Right kidney (tissue), 1 donor: ENCODE results near the gene NAA50.

Source experiments
- DNase-seq: peaks from one replicate; pipeline ENCODE4 v3.0.0-alpha.2; 2016

NAA50 gene

GRCh38 chr3:113744941-113745755, 901 bp downstream of the NAA50 start:
- DNase-seq = peak; percentile 90

- DNase-seq = no peak
Measured at GRCh38 chr3:113743006-113743630, 2.9 kb downstream of the NAA50 start.

- no peak for DNase-seq
Measured at GRCh38 chr3:113741620-113742019, 4.4 kb downstream of the NAA50 start.

- no peak for DNase-seq
Measured at GRCh38 chr3:113741086-113741485, 5.0 kb downstream of the NAA50 start.

- peak; percentile 19 for DNase-seq
Measured at GRCh38 chr3:113736548-113737089, 9.4 kb downstream of the NAA50 start.

- DNase-seq = no peak
Measured at GRCh38 chr3:113731694-113732093, 14.4 kb downstream of the NAA50 start.

- no peak for DNase-seq
Measured at GRCh38 chr3:113730550-113730949, 15.5 kb downstream of the NAA50 start.

- no peak for DNase-seq
Measured at GRCh38 chr3:113728661-113729060, 17.4 kb downstream of the NAA50 start.

- DNase-seq = no peak
Measured at GRCh38 chr3:113721636-113722035, 24.4 kb downstream of the NAA50 start.

GRCh38 chr3:113719758-113720157, 26.3 kb downstream of the NAA50 start:
- DNase-seq = no peak

GRCh38 chr3:113719294-113719693, 26.8 kb downstream of the NAA50 start:
- DNase-seq = no peak

- DNase-seq = no peak
Measured at GRCh38 chr3:113717818-113718217, 28.2 kb downstream of the NAA50 start.

- DNase-seq = no peak
Measured at GRCh38 chr3:113717308-113717707, 28.7 kb downstream of the NAA50 start.

GRCh38 chr3:113714702-113715101, 31.3 kb downstream of the NAA50 start:
- no peak for DNase-seq

- no peak for DNase-seq
Measured at GRCh38 chr3:113712129-113712528, 33.9 kb downstream of the NAA50 start.

GRCh38 chr3:113707835-113708234, 38.2 kb downstream of the NAA50 start:
- no peak for DNase-seq

GRCh38 chr3:113698956-113699355, 47.1 kb downstream of the NAA50 start:
- peak; percentile 63 for DNase-seq

GRCh38 chr3:113698213-113698742, 47.8 kb downstream of the NAA50 start:
- DNase-seq = no peak

- DNase-seq = no peak
Measured at GRCh38 chr3:113697500-113698090, 48.5 kb downstream of the NAA50 start.

GRCh38 chr3:113696658-113697499, 49.2 kb downstream of the NAA50 start:
- DNase-seq = peak; percentile 94

GRCh38 chr3:113695786-113696645, 50.0 kb downstream of the NAA50 start, which contains the start of gene USF3:
USF3 (minus strand) TSS chr3:113696642; CDS start chr3:113674878, 21,764 bp downstream.
- DNase-seq = peak; percentile 91
